Activated T-cell treated with anti-CD3 and anti-CD28 coated beads, Interleukin-2, amount 50 U/mL, for 4 hours (primary cell): ENCODE data around the gene ENOX1. TPM values are rescaled to one million over a fixed set of nuclear protein-coding genes. Genes with fewer than 3 reads are reported as not detected.

Source experiments
- ATAC-seq, 2 donors: fragments of 200-7000 bp; cut with Tn5 transposase; one replicate each; pipeline ENCODE4 v1.10.0; 2021
- DNase-seq: peaks from one replicate; pipeline ENCODE4 v3.0.0-alpha.2; 2020
- H3K27me3 Mint-ChIP-seq: one replicate; pipeline ENCODE4 v1.8.0; 2021; ENCODE audit warnings: low read depth, mixed read lengths
- H3K36me3 Mint-ChIP-seq: one replicate; pipeline ENCODE4 v1.8.0; 2022; ENCODE audit warnings: mixed read lengths; ENCODE audit not compliant: insufficient read depth
- H3K4me1 Mint-ChIP-seq: one replicate; pipeline ENCODE4 v1.8.0; 2021; ENCODE audit warnings: low read depth, mixed read lengths
- H3K4me3 Mint-ChIP-seq: one replicate; pipeline ENCODE4 v1.8.0; 2021; ENCODE audit warnings: mild to moderate bottlenecking, moderate library complexity, mixed read lengths
- H3K9me3 Mint-ChIP-seq: one replicate; pipeline ENCODE4 v1.8.0; 2021; ENCODE audit warnings: mixed read lengths
- total RNA-seq, 3 donors: library from RNA; stranded (reverse); gene quantifications; one replicate each; pipeline ENCODE4 v1.2.1, GENCODE V29; 2021

ENOX1 gene
- total RNA-seq, 3 donors from 2014 or later = 0.14 TPM; not detected in 2

GRCh38 chr13:43389983-43390382, 396.8 kb downstream of the ENOX1 start:
- Mint-ChIP-seq H3K9me3 (no peaks in the 10 kb centered on the region), H3K4me1 (no peaks in the 10 kb centered on the region), H3K36me3 (no peaks in the 10 kb centered on the region), H3K4me3 (no peak overlapping the region), H3K27me3 (no peaks in the 10 kb centered on the region)
- DNase-seq (no peak), ATAC-seq (no peak)

GRCh38 chr13:43389573-43389972, 397.2 kb downstream of the ENOX1 start:
- no peak for DNase-seq
- ATAC-seq = no peak
- H3K36me3 Mint-ChIP-seq = no peaks in the 10 kb centered on the region
- no peaks in the 10 kb centered on the region for H3K27me3 Mint-ChIP-seq
- H3K9me3 Mint-ChIP-seq = no peaks in the 10 kb centered on the region
- H3K4me3 Mint-ChIP-seq = no peak overlapping the region
- H3K4me1 Mint-ChIP-seq = no peaks in the 10 kb centered on the region

GRCh38 chr13:43388282-43389034, 398.3 kb downstream of the ENOX1 start:
- Mint-ChIP-seq H3K4me1 (no peaks in the 10 kb centered on the region), H3K27me3 (no peaks in the 10 kb centered on the region), H3K9me3 (no peaks in the 10 kb centered on the region), H3K4me3 (no peak overlapping the region), H3K36me3 (no peaks in the 10 kb centered on the region)
- DNase-seq (no peak), ATAC-seq (no peak)

GRCh38 chr13:43387880-43388279, 398.9 kb downstream of the ENOX1 start:
- DNase-seq (no peak), ATAC-seq (no peak)
- H3K4me1 Mint-ChIP-seq = no peaks in the 10 kb centered on the region
- no peak overlapping the region for H3K4me3 Mint-ChIP-seq
- no peaks in the 10 kb centered on the region for H3K27me3 Mint-ChIP-seq
- H3K36me3 Mint-ChIP-seq = no peaks in the 10 kb centered on the region
- no peaks in the 10 kb centered on the region for H3K9me3 Mint-ChIP-seq

- Mint-ChIP-seq H3K36me3 (peaks cover 2% of the 10 kb centered on the region), H3K27me3 (peaks cover 8% of the 10 kb centered on the region), H3K9me3 (peaks cover 17% of the 10 kb centered on the region), H3K4me1 (no peaks in the 10 kb centered on the region), H3K4me3 (no peak overlapping the region)
- ATAC-seq (no peak), DNase-seq (no peak)
Observed at GRCh38 chr13:43383498-43384165, 403.1 kb downstream of the ENOX1 start.

GRCh38 chr13:43379738-43380137, 407.0 kb downstream of the ENOX1 start:
- Mint-ChIP-seq H3K4me1 (no peaks in the 10 kb centered on the region), H3K4me3 (no peak overlapping the region), H3K9me3 (peaks cover 18% of the 10 kb centered on the region), H3K36me3 (peaks cover 2% of the 10 kb centered on the region), H3K27me3 (peaks cover 25% of the 10 kb centered on the region)
- DNase-seq (no peak), ATAC-seq (no peak)

GRCh38 chr13:43377973-43378372, 408.8 kb downstream of the ENOX1 start:
- H3K4me1 Mint-ChIP-seq = no peaks in the 10 kb centered on the region
- H3K36me3 Mint-ChIP-seq = peaks cover 2% of the 10 kb centered on the region
- peaks cover 18% of the 10 kb centered on the region for H3K9me3 Mint-ChIP-seq
- H3K4me3 Mint-ChIP-seq = no peak overlapping the region
- ATAC-seq (no peak), DNase-seq (no peak)
- H3K27me3 Mint-ChIP-seq = peaks cover 28% of the 10 kb centered on the region

- peaks cover 2% of the 10 kb centered on the region for H3K36me3 Mint-ChIP-seq
- H3K4me3 Mint-ChIP-seq = no peak overlapping the region
- peaks cover 5% of the 10 kb centered on the region for H3K4me1 Mint-ChIP-seq
- DNase-seq (no peak), ATAC-seq (no peak)
- peaks cover 18% of the 10 kb centered on the region for H3K9me3 Mint-ChIP-seq
- peaks cover 26% of the 10 kb centered on the region for H3K27me3 Mint-ChIP-seq
Observed at GRCh38 chr13:43377149-43377548, 409.6 kb downstream of the ENOX1 start.

GRCh38 chr13:43376596-43376995, 410.2 kb downstream of the ENOX1 start:
- ATAC-seq (no peak), DNase-seq (no peak)
- Mint-ChIP-seq H3K27me3 (peaks cover 26% of the 10 kb centered on the region), H3K4me3 (no peak overlapping the region), H3K9me3 (peaks cover 18% of the 10 kb centered on the region), H3K4me1 (peaks cover 6% of the 10 kb centered on the region), H3K36me3 (peaks cover 2% of the 10 kb centered on the region)

- Mint-ChIP-seq H3K36me3 (peaks cover 2% of the 10 kb centered on the region), H3K9me3 (peaks cover 18% of the 10 kb centered on the region), H3K4me3 (no peak overlapping the region), H3K27me3 (peaks cover 26% of the 10 kb centered on the region), H3K4me1 (peaks cover 6% of the 10 kb centered on the region)
- ATAC-seq (no peak), DNase-seq (no peak)
Observed at GRCh38 chr13:43375797-43376465, 410.8 kb downstream of the ENOX1 start.

- Mint-ChIP-seq H3K27me3 (peaks cover 25% of the 10 kb centered on the region), H3K4me1 (peaks cover 6% of the 10 kb centered on the region), H3K9me3 (peaks cover 10% of the 10 kb centered on the region), H3K36me3 (peaks cover 1% of the 10 kb centered on the region), H3K4me3 (no peak overlapping the region)
- ATAC-seq (no peak), DNase-seq (no peak)
Observed at GRCh38 chr13:43374621-43375020, 412.2 kb downstream of the ENOX1 start.

GRCh38 chr13:43373400-43373799, 413.4 kb downstream of the ENOX1 start:
- no peaks in the 10 kb centered on the region for H3K9me3 Mint-ChIP-seq
- ATAC-seq (no peak), DNase-seq (no peak)
- peaks cover 18% of the 10 kb centered on the region for H3K27me3 Mint-ChIP-seq
- H3K36me3 Mint-ChIP-seq = no peaks in the 10 kb centered on the region
- peaks cover 17% of the 10 kb centered on the region for H3K4me1 Mint-ChIP-seq
- no peak overlapping the region for H3K4me3 Mint-ChIP-seq

- no peak for DNase-seq
- no peak overlapping the region for H3K4me3 Mint-ChIP-seq
- H3K4me1 Mint-ChIP-seq = peaks cover 26% of the 10 kb centered on the region
- no peaks in the 10 kb centered on the region for H3K36me3 Mint-ChIP-seq
- ATAC-seq = no peak
- peaks cover 3% of the 10 kb centered on the region for H3K27me3 Mint-ChIP-seq
- H3K9me3 Mint-ChIP-seq = no peaks in the 10 kb centered on the region
Observed at GRCh38 chr13:43370842-43371241, 415.9 kb downstream of the ENOX1 start.

GRCh38 chr13:43369319-43369718, 417.5 kb downstream of the ENOX1 start:
- no peaks in the 10 kb centered on the region for H3K36me3 Mint-ChIP-seq
- DNase-seq (no peak), ATAC-seq (no peak)
- H3K4me1 Mint-ChIP-seq = peaks cover 26% of the 10 kb centered on the region
- H3K27me3 Mint-ChIP-seq = no peaks in the 10 kb centered on the region
- no peaks in the 10 kb centered on the region for H3K9me3 Mint-ChIP-seq
- no peak overlapping the region for H3K4me3 Mint-ChIP-seq

GRCh38 chr13:43368003-43368402, 418.8 kb downstream of the ENOX1 start:
- peaks cover 26% of the 10 kb centered on the region for H3K4me1 Mint-ChIP-seq
- no peaks in the 10 kb centered on the region for H3K36me3 Mint-ChIP-seq
- DNase-seq = no peak
- H3K4me3 Mint-ChIP-seq = peak overlapping the region; percentile 70
- no peaks in the 10 kb centered on the region for H3K9me3 Mint-ChIP-seq
- H3K27me3 Mint-ChIP-seq = no peaks in the 10 kb centered on the region
- ATAC-seq = peak; percentile 38 to 72
